Measurements from ENCODE around the gene GSTM4. TPM values are rescaled to one million over a fixed set of nuclear protein-coding genes. Genes with fewer than 3 reads are reported as not detected.

GSTM4 gene
- total and polyA plus RNA-seq, 2 of the 8 experiments (the other 6 are each of a cell fraction or from before 2014, with no cell fraction given): 11.3 to 31.4 TPM

GRCh38 chr1:109620401-109620791 lies 35.5 kb upstream of the GSTM4 start:
- DNase-seq (ENCODE audit: low read depth in 1 of 2, low spot score in 2 of 2) (no peak), FAIRE-seq (no peak)
- no peaks in the 10 kb centered on the region for H3K36me3 ChIP-seq (ENCODE audit: control insufficient read depth in 2 of 4, insufficient read depth in 4 of 4, low read length in 3 of 4)
- H3K23me2 ChIP-seq (ENCODE audit: low read depth, low read length): peaks cover 16% of the 10 kb centered on the region
- peak overlapping the region; percentile 80; the same call in 1 of the 2 replicates for H2AFZ ChIP-seq (ENCODE audit: low read length)
- H3K79me1 ChIP-seq (ENCODE audit: low read depth, low read length): peaks cover 17% of the 10 kb centered on the region
- H4K20me1 ChIP-seq (replicated peaks in 1 of 2; ENCODE audit: control insufficient read depth in 1 of 2, insufficient read depth in 2 of 2, low read length in 2 of 2): peaks cover 5 to 25% of the 10 kb centered on the region in 2 experiments
- WGBS, 2 experiments (ENCODE audit: extremely low coverage in 1 of 2, insufficient coverage in 1 of 2, insufficient read length in 1 of 2, insufficient replicate concordance in 2 of 2, low coverage in 1 of 2, low lambda C conversion rate in 2 of 2, missing lambda C conversion rate in 1 of 2): 0% methylated on average over 8 of the region's 9 CpGs; no CpG with 5 or more reads in 1 of the 2 experiments
- H2BK20ac ChIP-seq (ENCODE audit: low read length): no peak overlapping the region
- no peak overlapping the region for H3K14ac ChIP-seq (ENCODE audit: insufficient read length)
- H3K27ac ChIP-seq (ENCODE audit: low read depth, low read length): no peak overlapping the region
- CTCF ChIA-PET (ENCODE audit: partially characterized antibody): interaction anchor here (0.7 to 1.7 kb wide), 12 partner anchors 10 to 338 kb away, joined by 3 to 9 read pairs (median 3); partner anchors contain the start of gene PSRC1
- peak overlapping the region; percentile 86; the same call in 1 of the 2 replicates for H2BK5ac ChIP-seq (ENCODE audit: low read depth, low read length)
- peak overlapping the region; percentile 91 to 94 for H3K4me2 ChIP-seq (ENCODE audit: insufficient read depth in 1 of 2, low read depth in 2 of 2, low read length in 2 of 2)
- peak overlapping the region; percentile 64 for H3K56ac ChIP-seq (replicated peaks; ENCODE audit: insufficient read length, low read depth, low read length)
- no peak overlapping the region for H2AK5ac ChIP-seq (ENCODE audit: low read depth, low read length)
- 0 out of 2 replicates have a peak overlapping the region, but pooled peaks have one; percentile 85 for H2BK12ac ChIP-seq (ENCODE audit: low read depth, low read length)
- no peaks in the 10 kb centered on the region for H3K9me3 ChIP-seq (ENCODE audit: insufficient read depth in 2 of 2, low read depth in 1 of 2, low read length in 1 of 2)
- peak overlapping the region; percentile 96; the same call in 1 of the 2 replicates for H3K18ac ChIP-seq (ENCODE audit: extremely low read depth, low read length)
- peaks cover 4 to 25% (median 12%) of the 10 kb centered on the region in 4 experiments for H3K4me1 ChIP-seq (replicated peaks in 1 of 4; ENCODE audit: control insufficient read depth in 3 of 4, insufficient read depth in 4 of 4, low read length in 3 of 4)
- no peaks in the 10 kb centered on the region for H3K27me3 ChIP-seq (replicated peaks in 1 of 4; ENCODE audit: control insufficient read depth in 3 of 4, extremely low read depth in 1 of 4, insufficient read depth in 3 of 4, low read length in 3 of 4)
- H3K79me2 ChIP-seq (ENCODE audit: control insufficient read depth in 1 of 2, insufficient read depth in 2 of 2, low read length in 2 of 2): peaks cover 0 to 37% of the 10 kb centered on the region in 2 experiments; a peak in 2 of 4 replicates
- H2BK15ac ChIP-seq (ENCODE audit: low read length): 0 out of 2 replicates have a peak overlapping the region, but pooled peaks have one; percentile 13
- peak overlapping the region; percentile 81 for H3K4ac ChIP-seq (replicated peaks; ENCODE audit: insufficient read length, low read depth, low read length)
- H3K4me3 ChIP-seq (ENCODE audit: extremely low read depth in 1 of 4, insufficient read depth in 2 of 4, low read depth in 3 of 4, low read length in 4 of 4): peak overlapping the region; percentile 69 to 85 (median 78)
- H4K91ac ChIP-seq (replicated peaks; ENCODE audit: insufficient read length, low read length): peak overlapping the region; percentile 36
- POLR2A ChIA-PET (ENCODE audit: partially characterized antibody): interaction anchor here (0.8 to 2.5 kb wide), 10 partner anchors 8 to 75 kb away, joined by 3 to 18 read pairs (median 5); partner anchors contain the start of gene GNAI3
- peak overlapping the region; percentile 88; the same call in 1 of the 2 replicates for H4K8ac ChIP-seq (ENCODE audit: extremely low read depth, insufficient read depth, low read length)
- peak overlapping the region in 3 of 4 experiments; percentile 31 to 74 (median 65); a peak in 6 of 7 replicates for H3K9ac ChIP-seq (replicated peaks in 1 of 4; ENCODE audit: extremely low read depth in 1 of 4, low read depth in 3 of 4, low read length in 3 of 4)
- no peak overlapping the region for H4K5ac ChIP-seq (ENCODE audit: insufficient read length, low read depth, low read length)
- no peak overlapping the region for H2BK120ac ChIP-seq (replicated peaks; ENCODE audit: low read depth, low read length)
- TF ChIP-seq SAP30 (IDR thresholded peaks at IDR 0.05; ENCODE audit: insufficient read depth, insufficient replicate concordance, low read length) (peak; percentile 83), NRF1 (IDR thresholded peaks at IDR 0.05; ENCODE audit: low read depth, low read length) (no peak), HDAC2 (IDR thresholded peaks at IDR 0.05; ENCODE audit: borderline replicate concordance in 1 of 2, low read depth in 2 of 2, low read length in 2 of 2) (no peak; a peak in 1 of 4 replicates), RFX5 (IDR thresholded peaks at IDR 0.05; ENCODE audit: borderline replicate concordance, low read depth, low read length) (no peak)
- H3K23ac ChIP-seq (ENCODE audit: insufficient read length): no peak overlapping the region
